K562 (cell line): ENCODE results near the gene SIRT5. TPM values are rescaled to one million over a fixed set of nuclear protein-coding genes. Genes with fewer than 3 reads are reported as not detected.

Experiments
- CEBPB ChIP-seq: fragments of 450-650 bp; IDR thresholded peaks from 2 replicates; pipeline ENCODE4 v1.6.1; 2016; ENCODE audit warnings: missing genetic modification characterization, missing compliant biosample characterization
- CEBPZ ChIP-seq: fragments of 150-350 bp; IDR thresholded peaks from 2 replicates; pipeline ENCODE4 v1.6.1; 2014; ENCODE audit warnings: low read depth, mild to moderate bottlenecking, low read length, borderline replicate concordance
- HNRNPK ChIP-seq: fragments of 200-400 bp; formaldehyde crosslinking; IDR thresholded peaks from one replicate; pipeline ENCODE4 v1.6.1; 2018; ENCODE audit warnings: mild to moderate bottlenecking, low read depth, low read length; ENCODE audit not compliant: poor library complexity, severe bottlenecking
- L3MBTL2 ChIP-seq: fragments of 450-650 bp; IDR thresholded peaks from 2 replicates; pipeline ENCODE4 v1.6.1; 2016; ENCODE audit warnings: mild to moderate bottlenecking, moderate library complexity
- MAFF ChIP-seq: IDR thresholded peaks from 2 replicates; pipeline ENCODE4 v1.6.1; 2012; ENCODE audit warnings: low read length, improper control_type of control experiment
- MXI1 ChIP-seq: IDR thresholded peaks from 2 replicates; pipeline ENCODE4 v1.6.1; 2011; ENCODE audit warnings: low read depth, mild to moderate bottlenecking, improper control_type of control experiment, low read length
- NFIX ChIP-seq: fragments of 250-450 bp; sonication (Bioruptor Pico); IDR thresholded peaks from 2 replicates; pipeline ENCODE4 v1.4.0; 2020; ENCODE audit warnings: low read depth, mild to moderate bottlenecking, moderate library complexity
- SETDB1 ChIP-seq: IDR thresholded peaks from one replicate; pipeline ENCODE4 v1.6.1; 2012; ENCODE audit warnings: low read length, control low read depth, inconsistent platforms
- STAT6 ChIP-seq: sonication (generic); formaldehyde crosslinking; IDR thresholded peaks from 2 replicates; pipeline ENCODE4 v1.8.1; 2023; ENCODE audit warnings: mild to moderate bottlenecking, missing genetic modification reagents
- TCFL5 ChIP-seq: fragments of 250-450 bp; sonication (Bioruptor Pico); conservative IDR thresholded peaks from 2 replicates; pipeline ENCODE4 v1.6.1; 2021; ENCODE audit warnings: mild to moderate bottlenecking, moderate library complexity, matching md5 sums
- U2AF2 ChIP-seq: fragments of 200-400 bp; formaldehyde crosslinking; optimal IDR thresholded peaks from 2 replicates; pipeline ENCODE3; 2017; ENCODE audit warnings: low read depth, mild to moderate bottlenecking, low read length
- polyA plus RNA-seq, 8 experiments: library from polyadenylated mRNA; depleted of rRNA in 4 of 8; stranded (reverse) in 5 of 8; unstranded in 3 of 8; fragments of >200 nt; fragmentation: Nextera tagmentation in 2 of 8; fragmentation: Illumina TruSeq in 1 of 8; extraction: Ambion mirVana in 2 of 8; extraction: Trizol in 1 of 8; gene quantifications; 2 replicates each; pipeline versions ENCODE4 v1.2.1 to v1.2.3, GENCODE V29; 2011 to 2014; ENCODE audit warnings: inconsistent platforms in 1 of 8, missing spikeins in 1 of 8
- total RNA-seq, 7 experiments: library from RNA; depleted of rRNA in 6 of 7; stranded (reverse); fragments of >200 nt in 6 of 7; fragmentation: Illumina TruSeq in 2 of 7; extraction: Trizol in 2 of 7; gene quantifications; 2 replicates each; pipeline versions ENCODE4 v1.2.1 to v1.2.3, GENCODE V29; 2011 to 2021; ENCODE audit warnings: low replicate concordance in 1 of 7
- TF ChIP-seq, protein P1 (sequence below): fragments of 250-450 bp; sonication (Bioruptor Pico); IDR thresholded peaks from 2 replicates; pipeline ENCODE4 v1.5.0; 2021; ENCODE audit warnings: mild to moderate bottlenecking, borderline replicate concordance
- TF ChIP-seq, protein P2 (sequence below): sonication (generic); formaldehyde crosslinking; IDR thresholded peaks from 2 replicates; pipeline ENCODE4 v1.8.1; 2023; ENCODE audit warnings: mild to moderate bottlenecking, missing genetic modification reagents
- TF ChIP-seq, protein P3 (sequence below): IDR thresholded peaks from 3 replicates; pipeline ENCODE4 v1.6.1; 2011; ENCODE audit warnings: borderline replicate concordance, mild to moderate bottlenecking; ENCODE audit not compliant: insufficient read length, insufficient read depth

Gene SIRT5
- total and polyA plus RNA-seq, 9 of the 15 experiments (the other 6 are each of a cell fraction or from before 2014, with no cell fraction given), result 2.1 to 15.7 (median 11.4) TPM

- TF ChIP-seq TCFL5, result no peak
- TF ChIP-seq HNRNPK, result peak; percentile 2
- no peak for TF ChIP-seq SETDB1
- no peak for TF ChIP-seq CEBPZ
- TF ChIP-seq, protein P1, sequence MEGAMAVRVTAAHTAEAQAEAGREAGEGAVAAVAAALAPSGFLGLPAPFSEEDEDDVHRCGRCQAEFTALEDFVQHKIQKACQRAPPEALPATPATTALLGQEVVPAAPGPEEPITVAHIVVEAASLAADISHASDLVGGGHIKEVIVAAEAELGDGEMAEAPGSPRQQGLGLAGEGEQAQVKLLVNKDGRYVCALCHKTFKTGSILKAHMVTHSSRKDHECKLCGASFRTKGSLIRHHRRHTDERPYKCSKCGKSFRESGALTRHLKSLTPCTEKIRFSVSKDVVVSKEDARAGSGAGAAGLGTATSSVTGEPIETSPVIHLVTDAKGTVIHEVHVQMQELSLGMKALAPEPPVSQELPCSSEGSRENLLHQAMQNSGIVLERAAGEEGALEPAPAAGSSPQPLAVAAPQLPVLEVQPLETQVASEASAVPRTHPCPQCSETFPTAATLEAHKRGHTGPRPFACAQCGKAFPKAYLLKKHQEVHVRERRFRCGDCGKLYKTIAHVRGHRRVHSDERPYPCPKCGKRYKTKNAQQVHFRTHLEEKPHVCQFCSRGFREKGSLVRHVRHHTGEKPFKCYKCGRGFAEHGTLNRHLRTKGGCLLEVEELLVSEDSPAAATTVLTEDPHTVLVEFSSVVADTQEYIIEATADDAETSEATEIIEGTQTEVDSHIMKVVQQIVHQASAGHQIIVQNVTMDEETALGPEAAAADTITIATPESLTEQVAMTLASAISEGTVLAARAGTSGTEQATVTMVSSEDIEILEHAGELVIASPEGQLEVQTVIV, result no peak
- no peak for TF ChIP-seq MXI1
- TF ChIP-seq, protein P2, sequence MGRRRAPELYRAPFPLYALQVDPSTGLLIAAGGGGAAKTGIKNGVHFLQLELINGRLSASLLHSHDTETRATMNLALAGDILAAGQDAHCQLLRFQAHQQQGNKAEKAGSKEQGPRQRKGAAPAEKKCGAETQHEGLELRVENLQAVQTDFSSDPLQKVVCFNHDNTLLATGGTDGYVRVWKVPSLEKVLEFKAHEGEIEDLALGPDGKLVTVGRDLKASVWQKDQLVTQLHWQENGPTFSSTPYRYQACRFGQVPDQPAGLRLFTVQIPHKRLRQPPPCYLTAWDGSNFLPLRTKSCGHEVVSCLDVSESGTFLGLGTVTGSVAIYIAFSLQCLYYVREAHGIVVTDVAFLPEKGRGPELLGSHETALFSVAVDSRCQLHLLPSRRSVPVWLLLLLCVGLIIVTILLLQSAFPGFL (CRISPR knock-in tag), result no peak
- peak; percentile 92 for TF ChIP-seq L3MBTL2
- TF ChIP-seq NFIX (CRISPR knock-in tag), result no peak
- no peak for TF ChIP-seq CEBPB (tag)
- 0 out of 2 replicates have a peak, but pooled peaks have one; percentile 14 for TF ChIP-seq STAT6 (CRISPR knock-in tag)
- TF ChIP-seq, protein P3, sequence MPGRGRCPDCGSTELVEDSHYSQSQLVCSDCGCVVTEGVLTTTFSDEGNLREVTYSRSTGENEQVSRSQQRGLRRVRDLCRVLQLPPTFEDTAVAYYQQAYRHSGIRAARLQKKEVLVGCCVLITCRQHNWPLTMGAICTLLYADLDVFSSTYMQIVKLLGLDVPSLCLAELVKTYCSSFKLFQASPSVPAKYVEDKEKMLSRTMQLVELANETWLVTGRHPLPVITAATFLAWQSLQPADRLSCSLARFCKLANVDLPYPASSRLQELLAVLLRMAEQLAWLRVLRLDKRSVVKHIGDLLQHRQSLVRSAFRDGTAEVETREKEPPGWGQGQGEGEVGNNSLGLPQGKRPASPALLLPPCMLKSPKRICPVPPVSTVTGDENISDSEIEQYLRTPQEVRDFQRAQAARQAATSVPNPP, result no peak
- TF ChIP-seq MAFF, result no peak
- TF ChIP-seq U2AF2, result no peak
Measured at GRCh38 chr6:13574571-13575376, at the start of gene SIRT5 (continued).
